Measurements from ENCODE around the gene PRR19.

PRR19 gene

GRCh38 chr19:42322305-42322704 lies 20.4 kb downstream of the PRR19 start:
- no peak for DNase-seq (ENCODE audit: low read depth)
- H3K4me3 ChIP-seq (ENCODE audit: control insufficient read depth, low read depth, low read length): no peak overlapping the region
- TF ChIP-seq CTCF (conservative IDR thresholded peaks at IDR 0.05; ENCODE audit: control insufficient read depth, insufficient read depth, low read depth, low read length): no peak

- no peak for TF ChIP-seq CTCF (conservative IDR thresholded peaks at IDR 0.05; ENCODE audit: control insufficient read depth, insufficient read depth, low read depth, low read length)
- DNase-seq (ENCODE audit: low read depth): no peak
- no peak overlapping the region for H3K4me3 ChIP-seq (ENCODE audit: control insufficient read depth, low read depth, low read length)
These were observed 21.5 kb downstream of the PRR19 start for GRCh38 chr19:42323473-42323851.

- H3K4me3 ChIP-seq (ENCODE audit: control insufficient read depth, low read depth, low read length): no peak overlapping the region
These were observed 22.1 kb downstream of the PRR19 start for GRCh38 chr19:42323852-42324654.

GRCh38 chr19:42324655-42325307 lies 22.8 kb downstream of the PRR19 start:
- DNase-seq (ENCODE audit: low read depth): no peak
- peak overlapping the region; percentile 27 for H3K4me3 ChIP-seq (ENCODE audit: control insufficient read depth, low read depth, low read length)
- TF ChIP-seq CTCF (conservative IDR thresholded peaks at IDR 0.05; ENCODE audit: control insufficient read depth, insufficient read depth, low read depth, low read length): peak; percentile 95

More at GRCh38 chr19:42323852-42324654, 22.1 kb downstream of the PRR19 start:
- no peak for DNase-seq (ENCODE audit: low read depth)
- TF ChIP-seq CTCF (conservative IDR thresholded peaks at IDR 0.05; ENCODE audit: control insufficient read depth, insufficient read depth, low read depth, low read length): no peak

- peak; percentile 98 for DNase-seq (ENCODE audit: low read depth)
- no peak for TF ChIP-seq CTCF (conservative IDR thresholded peaks at IDR 0.05; ENCODE audit: control insufficient read depth, insufficient read depth, low read depth, low read length)
- peak within 1 kb of the TSS; percentile 87 for H3K4me3 ChIP-seq (ENCODE audit: control insufficient read depth, low read depth, low read length)
These were observed 23.5 kb downstream of the PRR19 start, which contains the start of gene MEGF8 for GRCh38 chr19:42325308-42325895. TSS of gene MEGF8 (plus strand) at chr19:42325635. CDS start at chr19:42326244, 609 bp downstream.

- H3K4me3 ChIP-seq (ENCODE audit: control insufficient read depth, low read depth, low read length): peak overlapping the region; percentile 87
- no peak for TF ChIP-seq CTCF (conservative IDR thresholded peaks at IDR 0.05; ENCODE audit: control insufficient read depth, insufficient read depth, low read depth, low read length)
- no peak for DNase-seq (ENCODE audit: low read depth)
These were observed 24.2 kb downstream of the PRR19 start for GRCh38 chr19:42325896-42326771.
